ENCODE data around the gene TMEM132A. TPM values are rescaled to one million over a fixed set of nuclear protein-coding genes. Genes with fewer than 3 reads are reported as not detected.

The TMEM132A gene
- total RNA-seq, 1 experiment from 2014 or later = 114 TPM

- TF ChIP-seq CBFB (CRISPR knock-in tag; IDR thresholded peaks at IDR 0.05; ENCODE audit: low read depth) = no peak
- TF ChIP-seq SMAD3 (CRISPR knock-in tag; IDR thresholded peaks at IDR 0.05; ENCODE audit: borderline replicate concordance) = no peak
- TF ChIP-seq SOX15 (CRISPR knock-in tag; IDR thresholded peaks at IDR 0.05) = no peak
- TF ChIP-seq STAT6 (CRISPR knock-in tag; conservative IDR thresholded peaks at IDR 0.05; ENCODE audit: low read depth) = no peak
- TF ChIP-seq FOXP1 (CRISPR knock-in tag; IDR thresholded peaks at IDR 0.05; ENCODE audit: borderline replicate concordance) = no peak
- TF ChIP-seq PREB (CRISPR knock-in tag; IDR thresholded peaks at IDR 0.05; ENCODE audit: borderline replicate concordance) = no peak
- no peak for TF ChIP-seq CREB1 (CRISPR knock-in tag; IDR thresholded peaks at IDR 0.05)
- no peak for TF ChIP-seq ZNF423 (CRISPR knock-in tag; IDR thresholded peaks at IDR 0.05)
- TF ChIP-seq USF2 (CRISPR knock-in tag; IDR thresholded peaks at IDR 0.05) = no peak
- TF ChIP-seq PRRX2 (CRISPR knock-in tag; IDR thresholded peaks at IDR 0.05) = no peak
- TF ChIP-seq PRDM15 (CRISPR knock-in tag; IDR thresholded peaks at IDR 0.05) = no peak
- no peak for TF ChIP-seq MXD4 (CRISPR knock-in tag; IDR thresholded peaks at IDR 0.05; ENCODE audit: borderline replicate concordance)
- TF ChIP-seq TP53 (CRISPR knock-in tag; IDR thresholded peaks at IDR 0.05) = no peak
- no peak for TF ChIP-seq ZNF263 (CRISPR knock-in tag; IDR thresholded peaks at IDR 0.05; ENCODE audit: low read depth)
- no peak for TF ChIP-seq ZBTB21 (CRISPR knock-in tag; IDR thresholded peaks at IDR 0.05; ENCODE audit: borderline replicate concordance)
- TF ChIP-seq ZNF138 (CRISPR knock-in tag; conservative IDR thresholded peaks at IDR 0.05) = no peak
- ChIA-PET POLR2A (interaction anchor here (0.6 kb wide), 1 partner anchor 69 kb away, joined by 4 read pairs; no protein-coding TSS in a partner anchor), CTCF (interaction anchor here (1.0 kb wide), 1 partner anchor 38 kb away, joined by 3 read pairs; no protein-coding TSS in a partner anchor)
- ATAC-seq = no peak
- no peaks in the 10 kb centered on the region for H3K27me3 Mint-ChIP-seq (ENCODE audit: low read depth)
- no peak for DNase-seq (ENCODE audit: low spot score)
- H3K4me1 Mint-ChIP-seq = no peaks in the 10 kb centered on the region
- peaks cover 6% of the 10 kb centered on the region for H3K36me3 Mint-ChIP-seq
- H3K4me3 Mint-ChIP-seq = no peak overlapping the region
- H3K9me3 Mint-ChIP-seq = no peaks in the 10 kb centered on the region
- H3K27ac Mint-ChIP-seq = no peak overlapping the region
Observed at GRCh38 chr11:60937144-60937527, 12.9 kb downstream of the TMEM132A start.

- no peaks in the 10 kb centered on the region for H3K4me1 Mint-ChIP-seq
Observed at GRCh38 chr11:60937811-60938210, 13.6 kb downstream of the TMEM132A start.

More at GRCh38 chr11:60937811-60938210, 13.6 kb downstream of the TMEM132A start:
- Mint-ChIP-seq H3K27me3 (ENCODE audit: low read depth) (no peaks in the 10 kb centered on the region), H3K27ac (no peak overlapping the region), H3K9me3 (no peaks in the 10 kb centered on the region), H3K36me3 (peaks cover 4% of the 10 kb centered on the region; the same call in 1 of the 2 replicates), H3K4me3 (no peak overlapping the region)
- CTCF ChIA-PET = no interaction called here
- DNase-seq (ENCODE audit: low spot score) = no peak
- TF ChIP-seq ZNF423 (CRISPR knock-in tag; IDR thresholded peaks at IDR 0.05) = no peak
- TF ChIP-seq GRHL2 (CRISPR knock-in tag; IDR thresholded peaks at IDR 0.05; ENCODE audit: insufficient replicate concordance, severe bottlenecking) = no peak
- no peak for TF ChIP-seq SP1 (CRISPR knock-in tag; conservative IDR thresholded peaks at IDR 0.05)
- no peak for TF ChIP-seq MLX (CRISPR knock-in tag; IDR thresholded peaks at IDR 0.05)
- TF ChIP-seq NR1H2 (CRISPR knock-in tag; IDR thresholded peaks at IDR 0.05) = no peak
- no peak for TF ChIP-seq MXD4 (CRISPR knock-in tag; IDR thresholded peaks at IDR 0.05; ENCODE audit: borderline replicate concordance)
- no peak for TF ChIP-seq TEAD1 (CRISPR knock-in tag; IDR thresholded peaks at IDR 0.05)
- no peak for TF ChIP-seq ZBTB43 (CRISPR knock-in tag; IDR thresholded peaks at IDR 0.05)
- ATAC-seq = no peak
- POLR2A ChIA-PET = no interaction called here
